ENCODE data around the gene PLCB1. TPM values are rescaled to one million over a fixed set of nuclear protein-coding genes. Genes with fewer than 3 reads are reported as not detected.

PLCB1 gene
- total RNA-seq, 1 donor: 13.4 TPM

- H3K27me3 ChIP-seq (ENCODE audit: insufficient read depth, low read length): no peaks in the 10 kb centered on the region
- TF ChIP-seq CTCF (IDR thresholded peaks at IDR 0.05; ENCODE audit: extremely low read depth, low read depth, low read length): no peak
- no peaks in the 10 kb centered on the region for H3K79me2 ChIP-seq (ENCODE audit: insufficient read depth, low read length)
- no peak overlapping the region for H3K27ac ChIP-seq (ENCODE audit: low read depth, low read length)
- H3K36me3 ChIP-seq (ENCODE audit: insufficient read depth, low read length): no peaks in the 10 kb centered on the region
- H4K20me1 ChIP-seq (ENCODE audit: insufficient read depth, low read length): no peaks in the 10 kb centered on the region
- no peak overlapping the region for H3K4me2 ChIP-seq (ENCODE audit: insufficient read depth, low read length)
- H3K4me1 ChIP-seq (ENCODE audit: insufficient read depth, low read length): no peaks in the 10 kb centered on the region
- no peak for DNase-seq (ENCODE audit: insufficient read length, low spot score, missing footprints)
- no peaks in the 10 kb centered on the region for H3K9me3 ChIP-seq (ENCODE audit: low read depth, low read length)
- no peak overlapping the region for H2AFZ ChIP-seq (ENCODE audit: low read length)
- no peak overlapping the region for H3K4me3 ChIP-seq (ENCODE audit: insufficient read depth, low read length)
Measured at GRCh38 chr20:8232332-8232731, 100.3 kb downstream of the PLCB1 start.

GRCh38 chr20:8234580-8234979 is 102.5 kb downstream of the PLCB1 start:
- no peak for TF ChIP-seq CTCF (IDR thresholded peaks at IDR 0.05; ENCODE audit: extremely low read depth, low read depth, low read length)
- H3K27me3 ChIP-seq (ENCODE audit: insufficient read depth, low read length): no peaks in the 10 kb centered on the region
- no peak overlapping the region for H2AFZ ChIP-seq (ENCODE audit: low read length)
- DNase-seq (ENCODE audit: insufficient read length, low spot score, missing footprints): no peak
- no peaks in the 10 kb centered on the region for H3K79me2 ChIP-seq (ENCODE audit: insufficient read depth, low read length)
- no peaks in the 10 kb centered on the region for H3K4me1 ChIP-seq (ENCODE audit: insufficient read depth, low read length)
- H4K20me1 ChIP-seq (ENCODE audit: insufficient read depth, low read length): no peaks in the 10 kb centered on the region
- H3K9me3 ChIP-seq (ENCODE audit: low read depth, low read length): no peaks in the 10 kb centered on the region
- no peak overlapping the region for H3K27ac ChIP-seq (ENCODE audit: low read depth, low read length)
- no peak overlapping the region for H3K4me2 ChIP-seq (ENCODE audit: insufficient read depth, low read length)
- no peak overlapping the region for H3K4me3 ChIP-seq (ENCODE audit: insufficient read depth, low read length)
- no peaks in the 10 kb centered on the region for H3K36me3 ChIP-seq (ENCODE audit: insufficient read depth, low read length)

GRCh38 chr20:8242066-8242465 is 110.0 kb downstream of the PLCB1 start:
- Histone ChIP-seq H3K27ac (ENCODE audit: low read depth, low read length) (no peak overlapping the region), H3K27me3 (ENCODE audit: insufficient read depth, low read length) (no peaks in the 10 kb centered on the region), H3K4me1 (ENCODE audit: insufficient read depth, low read length) (no peaks in the 10 kb centered on the region), H2AFZ (ENCODE audit: low read length) (no peak overlapping the region), H3K4me3 (ENCODE audit: insufficient read depth, low read length) (no peak overlapping the region), H3K79me2 (ENCODE audit: insufficient read depth, low read length) (peaks cover 3% of the 10 kb centered on the region), H4K20me1 (ENCODE audit: insufficient read depth, low read length) (no peaks in the 10 kb centered on the region), H3K36me3 (ENCODE audit: insufficient read depth, low read length) (no peaks in the 10 kb centered on the region), H3K9me3 (ENCODE audit: low read depth, low read length) (no peaks in the 10 kb centered on the region), H3K4me2 (ENCODE audit: insufficient read depth, low read length) (no peak overlapping the region)
- no peak for DNase-seq (ENCODE audit: insufficient read length, low spot score, missing footprints)
- no peak for TF ChIP-seq CTCF (IDR thresholded peaks at IDR 0.05; ENCODE audit: extremely low read depth, low read depth, low read length)

GRCh38 chr20:8242827-8243724 is 111.0 kb downstream of the PLCB1 start:
- H4K20me1 ChIP-seq (ENCODE audit: insufficient read depth, low read length): no peaks in the 10 kb centered on the region
- no peaks in the 10 kb centered on the region for H3K4me1 ChIP-seq (ENCODE audit: insufficient read depth, low read length)
- no peak overlapping the region for H3K4me3 ChIP-seq (ENCODE audit: insufficient read depth, low read length)
- DNase-seq (ENCODE audit: insufficient read length, low spot score, missing footprints): no peak
- no peak for TF ChIP-seq CTCF (IDR thresholded peaks at IDR 0.05; ENCODE audit: extremely low read depth, low read depth, low read length)
- no peak overlapping the region for H2AFZ ChIP-seq (ENCODE audit: low read length)
- H3K9me3 ChIP-seq (ENCODE audit: low read depth, low read length): no peaks in the 10 kb centered on the region
- peaks cover 3% of the 10 kb centered on the region for H3K79me2 ChIP-seq (ENCODE audit: insufficient read depth, low read length)
- H3K27ac ChIP-seq (ENCODE audit: low read depth, low read length): no peak overlapping the region
- no peaks in the 10 kb centered on the region for H3K27me3 ChIP-seq (ENCODE audit: insufficient read depth, low read length)
- no peak overlapping the region for H3K4me2 ChIP-seq (ENCODE audit: insufficient read depth, low read length)
- H3K36me3 ChIP-seq (ENCODE audit: insufficient read depth, low read length): no peaks in the 10 kb centered on the region
